Mucosa of stomach (tissue), 1 donor: Measurements from ENCODE around the gene TCHP.

ENCODE experiments used
- H3K27me3 ChIP-seq: one replicate; pipeline ENCODE4 v1.7.0; 2013; ENCODE audit warnings: mild to moderate bottlenecking, low read length; ENCODE audit not compliant: control insufficient read depth, insufficient read depth
- H3K36me3 ChIP-seq: one replicate; pipeline ENCODE4 v1.7.0; 2013; ENCODE audit warnings: low read length; ENCODE audit not compliant: control insufficient read depth, insufficient read depth
- H3K4me1 ChIP-seq: one replicate; pipeline ENCODE4 v1.7.0; 2013; ENCODE audit warnings: mild to moderate bottlenecking, low read length; ENCODE audit not compliant: control insufficient read depth, insufficient read depth
- H3K4me3 ChIP-seq: one replicate; pipeline ENCODE4 v1.7.0; 2013; ENCODE audit warnings: low read length
- H3K9ac ChIP-seq: one replicate; pipeline ENCODE4 v1.7.0; 2013; ENCODE audit warnings: mild to moderate bottlenecking, low read length, moderate library complexity
- H3K9me3 ChIP-seq: one replicate; pipeline ENCODE4 v1.7.0; 2013; ENCODE audit warnings: mild to moderate bottlenecking, low read length, moderate library complexity; ENCODE audit not compliant: control insufficient read depth
- donor health status: Pancreatic carcinoma.

TCHP gene

GRCh38 chr12:109947521-109947920 is 47.4 kb downstream of the TCHP start:
- H3K27me3 ChIP-seq, result no peaks in the 10 kb centered on the region
- peaks cover 4% of the 10 kb centered on the region for H3K36me3 ChIP-seq

DNA sequence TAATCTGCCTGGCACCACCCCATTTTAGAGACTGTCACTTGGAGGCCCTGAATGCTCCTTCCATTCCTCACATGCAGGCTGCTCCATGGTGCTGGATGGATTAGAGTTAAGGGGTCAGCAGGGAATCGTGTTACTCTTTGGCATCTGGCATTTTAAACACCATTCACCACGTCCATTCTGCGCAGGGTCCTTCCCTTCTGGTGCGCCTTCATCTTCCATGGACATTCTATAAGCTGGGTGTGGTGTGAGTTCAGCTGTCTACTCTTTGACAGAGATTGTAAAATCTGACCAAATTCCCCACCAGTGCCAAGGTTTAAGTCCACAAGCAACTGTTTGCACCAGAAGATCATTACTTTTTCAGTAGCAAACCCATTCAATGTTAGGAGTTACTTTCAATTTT is 48.3 kb downstream of the TCHP start:
- Histone ChIP-seq H3K9me3 (no peaks in the 10 kb centered on the region), H3K27me3 (no peaks in the 10 kb centered on the region), H3K4me1 (no peaks in the 10 kb centered on the region), H3K4me3 (no peak overlapping the region), H3K9ac (no peak overlapping the region), H3K36me3 (peaks cover 11% of the 10 kb centered on the region)

More at GRCh38 chr12:109947521-109947920, 47.4 kb downstream of the TCHP start:
- H3K4me1 ChIP-seq, result no peaks in the 10 kb centered on the region
- H3K4me3 ChIP-seq, result no peak overlapping the region
- H3K9me3 ChIP-seq, result no peaks in the 10 kb centered on the region
- no peak overlapping the region for H3K9ac ChIP-seq

GRCh38 chr12:109949089-109949488 is 49.0 kb downstream of the TCHP start:
- H3K36me3 ChIP-seq, result peaks cover 11% of the 10 kb centered on the region
- no peak overlapping the region for H3K9ac ChIP-seq
- no peaks in the 10 kb centered on the region for H3K9me3 ChIP-seq
- no peaks in the 10 kb centered on the region for H3K27me3 ChIP-seq
- H3K4me1 ChIP-seq, result no peaks in the 10 kb centered on the region
- H3K4me3 ChIP-seq, result no peak overlapping the region

DNA sequence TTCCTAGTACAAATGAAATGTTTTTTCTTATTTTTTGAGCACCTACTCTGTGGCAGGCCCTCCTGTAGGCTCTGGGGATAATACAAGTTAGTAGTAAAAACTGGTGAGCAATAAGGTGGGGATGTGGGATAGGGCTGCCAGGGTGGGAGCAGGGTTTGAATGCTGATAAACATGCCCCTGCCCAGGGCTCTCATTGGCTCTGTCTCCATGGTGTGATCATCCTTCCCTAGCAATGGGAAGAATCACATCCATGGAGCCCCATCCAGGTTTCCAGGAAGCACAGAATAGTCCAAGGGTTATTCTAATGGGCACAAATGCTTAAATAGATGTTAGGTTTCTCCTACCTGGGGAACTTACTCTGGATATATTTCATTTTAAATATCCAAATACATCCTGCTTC is 50.6 kb downstream of the TCHP start:
- Histone ChIP-seq H3K9me3 (no peaks in the 10 kb centered on the region), H3K4me1 (no peaks in the 10 kb centered on the region), H3K4me3 (no peak overlapping the region), H3K27me3 (no peaks in the 10 kb centered on the region), H3K9ac (no peak overlapping the region), H3K36me3 (peaks cover 11% of the 10 kb centered on the region)

GRCh38 chr12:109951136-109951535 is 51.1 kb downstream of the TCHP start:
- H3K4me3 ChIP-seq, result no peak overlapping the region
- no peaks in the 10 kb centered on the region for H3K9me3 ChIP-seq
- H3K9ac ChIP-seq, result no peak overlapping the region
- H3K27me3 ChIP-seq, result no peaks in the 10 kb centered on the region
- H3K4me1 ChIP-seq, result no peaks in the 10 kb centered on the region
- H3K36me3 ChIP-seq, result peaks cover 11% of the 10 kb centered on the region

GRCh38 chr12:109951751-109952150 is 51.7 kb downstream of the TCHP start:
- Histone ChIP-seq H3K4me1 (no peaks in the 10 kb centered on the region), H3K36me3 (peaks cover 11% of the 10 kb centered on the region), H3K4me3 (no peak overlapping the region), H3K9ac (no peak overlapping the region), H3K27me3 (no peaks in the 10 kb centered on the region), H3K9me3 (no peaks in the 10 kb centered on the region)

DNA sequence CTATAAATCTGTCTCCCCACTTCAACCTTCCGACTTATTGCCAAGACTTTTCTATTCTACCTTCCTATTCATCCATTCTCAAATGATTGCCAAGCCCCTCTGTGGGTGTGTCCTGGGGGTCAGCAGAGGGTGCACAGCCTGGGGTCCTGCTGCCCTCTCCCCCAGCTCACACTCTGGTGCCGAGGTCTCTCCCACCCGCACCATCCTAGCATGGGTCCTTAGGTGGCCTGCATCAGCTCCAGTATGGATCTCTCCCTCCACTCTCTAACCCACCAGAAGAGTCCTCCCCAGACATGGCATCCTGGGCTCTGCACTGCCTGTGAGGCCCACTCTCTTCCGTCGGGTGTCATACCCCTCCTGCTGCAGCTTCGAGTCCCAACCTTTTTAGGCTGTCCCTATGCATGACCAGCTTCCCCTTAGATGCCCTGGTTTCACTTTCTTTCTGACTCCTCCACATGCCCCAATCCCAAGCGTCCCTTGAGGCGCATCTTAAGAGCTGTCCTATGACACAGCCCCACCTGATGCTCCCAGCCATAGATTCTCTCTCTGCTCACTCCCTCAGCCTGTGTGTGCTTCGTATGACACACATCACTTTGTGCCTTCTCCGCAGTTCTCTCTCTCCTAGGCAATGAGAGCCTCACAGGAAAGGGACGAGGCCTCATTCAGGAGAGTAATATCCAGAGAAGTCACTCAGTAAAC is 52.2 kb downstream of the TCHP start:
- no peaks in the 10 kb centered on the region for H3K4me1 ChIP-seq
- H3K4me3 ChIP-seq, result no peak overlapping the region
- H3K36me3 ChIP-seq, result peaks cover 11% of the 10 kb centered on the region
- H3K9ac ChIP-seq, result no peak overlapping the region
- H3K9me3 ChIP-seq, result no peaks in the 10 kb centered on the region
- H3K27me3 ChIP-seq, result no peaks in the 10 kb centered on the region

GRCh38 chr12:109952873-109953272 is 52.8 kb downstream of the TCHP start:
- no peaks in the 10 kb centered on the region for H3K9me3 ChIP-seq
- H3K36me3 ChIP-seq, result peaks cover 11% of the 10 kb centered on the region
- no peak overlapping the region for H3K4me3 ChIP-seq
- no peak overlapping the region for H3K9ac ChIP-seq
- H3K4me1 ChIP-seq, result no peaks in the 10 kb centered on the region
- no peaks in the 10 kb centered on the region for H3K27me3 ChIP-seq

DNA sequence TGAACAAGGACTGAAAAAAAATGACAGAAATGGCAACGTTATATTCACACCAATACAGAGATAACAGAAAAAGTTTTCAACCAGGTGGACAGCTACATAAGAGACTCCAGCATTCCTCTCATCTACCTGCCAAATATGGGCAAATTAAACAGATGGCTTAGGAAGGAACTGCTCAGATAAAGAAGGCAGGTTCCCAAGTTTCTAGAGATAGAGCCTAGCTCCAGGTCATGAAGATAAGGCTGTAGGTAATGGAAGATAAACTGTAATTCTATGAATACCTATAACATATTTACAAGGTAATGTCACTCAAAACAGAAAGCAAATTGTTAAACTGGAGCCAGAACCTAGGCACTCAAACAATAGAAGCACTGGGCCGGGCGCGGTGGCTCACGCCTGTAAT is 53.6 kb downstream of the TCHP start:
- peaks cover 11% of the 10 kb centered on the region for H3K36me3 ChIP-seq

GRCh38 chr12:109958374-109958773 is 58.3 kb downstream of the TCHP start:
- no peaks in the 10 kb centered on the region for H3K27me3 ChIP-seq
- H3K9ac ChIP-seq, result no peak overlapping the region
- H3K4me1 ChIP-seq, result no peaks in the 10 kb centered on the region
- no peaks in the 10 kb centered on the region for H3K9me3 ChIP-seq
- no peak overlapping the region for H3K4me3 ChIP-seq
- H3K36me3 ChIP-seq, result peaks cover 2% of the 10 kb centered on the region

More for the DNA sequence above, 53.6 kb downstream of the TCHP start:
- Histone ChIP-seq H3K4me3 (no peak overlapping the region), H3K9ac (no peak overlapping the region), H3K27me3 (no peaks in the 10 kb centered on the region), H3K4me1 (no peaks in the 10 kb centered on the region), H3K9me3 (no peaks in the 10 kb centered on the region)

- Histone ChIP-seq H3K27me3 (no peaks in the 10 kb centered on the region), H3K4me3 (no peak overlapping the region), H3K9me3 (no peaks in the 10 kb centered on the region), H3K9ac (no peak overlapping the region), H3K4me1 (no peaks in the 10 kb centered on the region), H3K36me3 (peaks cover 4% of the 10 kb centered on the region)
Observed at GRCh38 chr12:109959411-109960093, 59.5 kb downstream of the TCHP start.

DNA sequence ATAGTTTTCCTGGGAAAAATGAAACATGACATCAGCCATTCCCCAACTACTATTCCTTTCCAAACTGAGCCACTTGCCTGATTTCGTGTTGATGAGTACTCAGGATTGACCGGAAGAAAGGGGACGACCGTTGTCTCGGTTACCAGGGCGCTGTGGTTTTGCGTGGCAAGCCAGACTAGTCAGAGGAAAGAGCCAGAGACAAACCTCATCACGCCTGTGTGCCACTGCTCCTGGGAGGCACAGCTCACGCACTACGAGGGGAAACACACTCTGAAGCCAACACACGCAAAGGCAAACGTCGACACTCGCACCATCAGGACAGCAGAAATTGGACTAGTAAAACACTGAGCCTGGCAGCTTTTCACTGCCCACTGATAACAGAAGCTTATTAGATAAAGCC is 61.1 kb downstream of the TCHP start:
- Histone ChIP-seq H3K4me3 (no peak overlapping the region), H3K4me1 (no peaks in the 10 kb centered on the region), H3K36me3 (peaks cover 9% of the 10 kb centered on the region)

More for the DNA sequence above, 61.1 kb downstream of the TCHP start:
- no peak overlapping the region for H3K9ac ChIP-seq
- H3K9me3 ChIP-seq, result no peaks in the 10 kb centered on the region
- H3K27me3 ChIP-seq, result no peaks in the 10 kb centered on the region
